ENCODE results near the gene TFB2M. TPM values are rescaled to one million over a fixed set of nuclear protein-coding genes. Genes with fewer than 3 reads are reported as not detected.
"Not testable (repeated sequence)": the region's sequence is repeated elsewhere in the genome, so short reads cannot be mapped to it uniquely, and the experiment has no call there.

TFB2M gene
- total and polyA plus RNA-seq, 10 of the 15 experiments (the other 5 are each of a cell fraction or from before 2014, with no cell fraction given): 25.2 to 66.0 (median 36.1) TPM

DNA sequence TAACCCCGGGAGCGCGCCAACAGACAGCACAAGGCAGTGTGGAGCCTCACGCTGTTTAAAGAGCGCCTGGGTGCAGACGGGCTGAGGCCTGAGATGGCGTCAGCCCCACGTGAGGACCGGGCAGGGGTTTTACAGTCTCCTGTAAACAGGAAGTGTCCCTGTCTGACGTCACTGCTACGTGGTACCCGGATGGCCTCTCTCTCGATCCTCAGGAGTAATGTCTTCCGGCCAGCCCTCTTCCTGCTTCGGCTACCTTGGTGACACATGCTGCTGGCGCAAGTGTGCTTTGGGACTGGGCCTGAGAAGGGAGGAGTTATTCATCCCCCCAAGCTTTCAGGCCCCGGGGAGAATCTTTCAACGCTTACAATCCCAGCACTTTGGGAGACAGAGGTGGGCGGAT, 41.4 kb upstream of the TFB2M start:
- SMC1A ChIA-PET (ENCODE audit: uncharacterized antibody, unreplicated experiment): no interaction called here

DNA sequence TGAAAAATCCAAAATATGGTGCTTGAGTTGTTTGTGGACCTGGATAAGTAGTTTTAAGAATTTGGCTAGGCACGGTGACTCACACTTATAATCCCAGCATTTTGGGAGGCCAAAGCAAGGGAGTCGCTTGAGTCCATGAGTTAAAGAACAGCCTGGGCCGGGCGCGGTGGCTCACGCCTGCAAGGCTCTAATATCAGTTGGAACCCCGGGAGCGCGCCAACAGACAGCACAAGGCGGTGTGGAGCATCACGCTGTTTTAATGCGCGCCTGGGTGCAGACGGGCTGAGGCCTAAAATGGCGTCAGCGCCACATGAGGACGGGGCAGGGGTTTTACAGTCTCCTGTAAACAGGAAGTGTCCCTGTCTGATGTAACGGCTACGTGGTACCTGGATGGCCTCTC, 39.2 kb upstream of the TFB2M start:
- POLR2A ChIA-PET: not testable (repeated sequence)

More for the DNA sequence above, 41.4 kb upstream of the TFB2M start:
- H3K9ac ChIP-seq (ENCODE audit: control insufficient read depth, insufficient read depth, low read length): no peak overlapping the region
- 98% methylated on average over 18 of the region's 19 CpGs for WGBS (ENCODE audit: insufficient coverage, insufficient replicate concordance, low lambda C conversion rate, missing lambda C conversion rate)
- no peak overlapping the region for H2AFZ ChIP-seq (ENCODE audit: control insufficient read depth, low read depth, low read length)
- in situ Hi-C loops (cut with MboI): no loop called here
- POLR2A ChIA-PET: no interaction called here
- no peak overlapping the region for H3K4me2 ChIP-seq (ENCODE audit: control insufficient read depth, insufficient read depth)
- no TSS peak for BruUV-seq (replicated peaks)
- H3K27ac ChIP-seq (ENCODE audit: control insufficient read depth, insufficient read depth): no peak overlapping the region
- H3K4me3 ChIP-seq: no peak overlapping the region
- H3K4me1 ChIP-seq (ENCODE audit: control insufficient read depth, insufficient read depth, low read length): no peaks in the 10 kb centered on the region; the same call in 1 of the 2 replicates
- H3K79me2 ChIP-seq (ENCODE audit: control insufficient read depth, insufficient read depth, low read length): peaks cover 5% of the 10 kb centered on the region
- no peak for DNase-seq (ENCODE audit: low read depth, low spot score)
- no peaks in the 10 kb centered on the region for H3K27me3 ChIP-seq (replicated peaks in 1 of 2; ENCODE audit: control insufficient read depth in 2 of 2, insufficient read depth in 2 of 2, low read length in 1 of 2)
- FAIRE-seq: no peak
- CTCF ChIA-PET: interaction anchor here (1.5 kb wide), 1 partner anchor 8 kb away, joined by 4 read pairs; no protein-coding TSS in a partner anchor
- no peaks in the 10 kb centered on the region for H4K20me1 ChIP-seq (ENCODE audit: control insufficient read depth, insufficient read depth)
- TF ChIP-seq POU2F2 (IDR thresholded peaks at IDR 0.05; ENCODE audit: borderline replicate concordance, low read depth, low read length) (no peak), NRF1 (conservative IDR thresholded peaks at IDR 0.05; ENCODE audit: low read depth, low read length) (no peak)
- H3K9me3 ChIP-seq (replicated peaks; ENCODE audit: control insufficient read depth, insufficient read depth, low read length): no peaks in the 10 kb centered on the region; the same call in 2 of the 3 replicates
- no peaks in the 10 kb centered on the region; a peak in 1 of 4 replicates for H3K36me3 ChIP-seq (ENCODE audit: control insufficient read depth in 2 of 2, insufficient read depth in 2 of 2, low read length in 1 of 2)
- RAD21 ChIA-PET (ENCODE audit: unreplicated experiment): no interaction called here
- ATAC-seq: no peak
- intact Hi-C loops (cut with micrococcal nuclease; ENCODE audit: unreplicated experiment): no loop called here

More for the DNA sequence above, 39.2 kb upstream of the TFB2M start:
- H3K4me3 ChIP-seq; FAIRE-seq; intact Hi-C loops (cut with micrococcal nuclease; ENCODE audit: unreplicated experiment); H3K9me3 ChIP-seq (replicated peaks; ENCODE audit: control insufficient read depth, insufficient read depth, low read length); H3K27ac ChIP-seq (ENCODE audit: control insufficient read depth, insufficient read depth); in situ Hi-C loops (cut with MboI); H3K4me2 ChIP-seq (ENCODE audit: control insufficient read depth, insufficient read depth); H3K79me2 ChIP-seq (ENCODE audit: control insufficient read depth, insufficient read depth, low read length); H3K4me1 ChIP-seq (ENCODE audit: control insufficient read depth, insufficient read depth, low read length); H3K36me3 ChIP-seq (ENCODE audit: control insufficient read depth in 2 of 2, insufficient read depth in 2 of 2, low read length in 1 of 2); RAD21 ChIA-PET (ENCODE audit: unreplicated experiment); H4K20me1 ChIP-seq (ENCODE audit: control insufficient read depth, insufficient read depth); CTCF ChIA-PET; H3K9ac ChIP-seq (ENCODE audit: control insufficient read depth, insufficient read depth, low read length); BruUV-seq (replicated peaks); ATAC-seq; SMC1A ChIA-PET (ENCODE audit: uncharacterized antibody, unreplicated experiment); DNase-seq (ENCODE audit: low read depth, low spot score); H3K27me3 ChIP-seq (replicated peaks in 1 of 2; ENCODE audit: control insufficient read depth in 2 of 2, insufficient read depth in 2 of 2, low read length in 1 of 2); H2AFZ ChIP-seq (ENCODE audit: control insufficient read depth, low read depth, low read length): not testable (repeated sequence)
- WGBS (ENCODE audit: insufficient coverage, insufficient replicate concordance, low lambda C conversion rate, missing lambda C conversion rate): 96% methylated on average over 19 of the region's 19 CpGs
